Head of caudate nucleus (tissue), 42 donors: Measurements from ENCODE around the gene PLCH1.
"Not testable (repeated sequence)": the region's sequence is repeated elsewhere in the genome, so short reads cannot be mapped to it uniquely, and the experiment has no call there.

Experiments
- DNase-seq, 42 donors: peaks; one replicate each; pipeline versions ENCODE4 v3.0.0 to v3.0.0-alpha.2; 2020 to 2021; ENCODE audit warnings: mixed read lengths in 7 of 42
- intact Hi-C: fragments of 100-400 bp; cut with DNase I; formaldehyde crosslinking; loops from one replicate; pipeline ENCODE4 v1.15.0; 2022

Gene PLCH1

DNA sequence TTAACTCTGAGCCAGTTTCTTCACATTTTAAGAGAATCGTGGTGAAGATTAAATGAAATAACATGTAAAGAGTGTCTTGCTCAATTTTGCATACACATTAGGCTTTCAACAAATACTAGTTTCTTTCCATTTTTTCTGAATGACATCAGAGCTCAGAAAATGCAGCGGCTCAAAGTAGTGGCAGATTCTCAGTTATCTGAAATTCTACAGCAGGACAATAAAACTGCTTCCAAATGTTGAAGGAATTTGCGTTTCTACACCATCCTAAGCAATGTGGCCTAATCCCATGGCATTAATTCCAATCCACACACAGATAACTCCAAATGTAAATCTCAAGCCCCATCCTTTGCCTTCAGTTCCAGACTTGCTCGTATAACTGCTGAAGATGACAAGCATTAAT is 115.8 kb downstream of the PLCH1 start:
- intact Hi-C loops: no loop called here
- DNase-seq: no peak

- intact Hi-C loops, DNase-seq: not testable (repeated sequence)
Observed at GRCh38 chr3:155622647-155623046, 122.2 kb downstream of the PLCH1 start.

GRCh38 chr3:155620552-155620951 is 124.3 kb downstream of the PLCH1 start:
- DNase-seq, intact Hi-C loops: not testable (repeated sequence)

- DNase-seq: no peak
- intact Hi-C loops: no loop called here
Observed at GRCh38 chr3:155619118-155619915, 125.6 kb downstream of the PLCH1 start.

GRCh38 chr3:155618543-155618942 is 126.3 kb downstream of the PLCH1 start:
- no peak for DNase-seq
- intact Hi-C loops: no loop called here

DNA sequence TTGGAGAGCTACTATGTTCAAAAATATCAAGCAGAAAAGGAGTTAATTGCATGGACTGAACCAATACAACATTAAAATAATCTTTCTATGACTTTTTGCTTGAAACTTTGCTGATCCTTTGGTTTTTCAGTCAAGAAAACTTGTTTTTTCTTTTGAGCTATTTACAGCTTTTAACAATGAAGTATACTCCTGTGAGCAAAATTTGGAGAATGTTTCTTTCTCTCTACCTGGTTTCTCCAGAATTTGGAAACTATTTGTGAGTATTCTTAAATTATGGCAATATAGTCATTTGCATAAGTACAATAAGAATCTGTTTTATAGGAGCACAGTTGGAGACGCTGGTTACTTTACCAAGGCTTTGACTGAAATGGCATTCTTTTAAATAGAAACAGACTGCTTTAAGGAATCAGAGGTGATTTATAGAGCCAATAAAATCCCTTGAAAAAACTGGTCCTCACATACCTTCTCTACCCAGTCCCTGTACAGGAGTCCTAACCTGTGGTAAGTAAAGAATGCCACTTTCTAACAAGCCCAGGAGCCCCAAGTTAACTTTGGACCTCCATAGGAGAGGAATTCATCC is 127.4 kb downstream of the PLCH1 start:
- intact Hi-C loops: no loop called here
- DNase-seq: no peak

DNA sequence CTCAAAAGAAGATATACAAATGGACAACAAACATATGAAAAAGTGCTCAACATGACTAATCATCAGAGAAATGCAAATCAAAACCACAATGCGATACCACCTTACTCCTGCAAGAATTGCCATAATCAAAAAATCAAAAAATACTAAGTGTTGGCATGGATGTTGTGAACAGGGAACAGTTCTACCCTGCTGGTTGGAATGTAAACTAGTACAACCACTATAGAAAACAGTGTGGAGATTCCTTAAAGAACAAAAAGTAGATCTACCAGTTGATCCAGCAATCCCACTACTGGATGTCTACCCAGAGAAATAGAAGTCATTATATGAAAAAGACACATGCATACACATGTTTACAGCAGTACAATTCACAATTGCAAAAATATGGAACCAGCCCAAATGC is 129.7 kb downstream of the PLCH1 start:
- DNase-seq: not testable (repeated sequence)

GRCh38 chr3:155614410-155614809 is 130.5 kb downstream of the PLCH1 start:
- intact Hi-C loops, DNase-seq: not testable (repeated sequence)

More for the DNA sequence above, 129.7 kb downstream of the PLCH1 start:
- intact Hi-C loops: not testable (repeated sequence)

GRCh38 chr3:155611456-155611855 is 133.4 kb downstream of the PLCH1 start:
- intact Hi-C loops: no loop called here
- DNase-seq: no peak

- intact Hi-C loops: no loop called here
- no peak for DNase-seq
Observed at GRCh38 chr3:155609586-155609985, 135.3 kb downstream of the PLCH1 start.

DNA sequence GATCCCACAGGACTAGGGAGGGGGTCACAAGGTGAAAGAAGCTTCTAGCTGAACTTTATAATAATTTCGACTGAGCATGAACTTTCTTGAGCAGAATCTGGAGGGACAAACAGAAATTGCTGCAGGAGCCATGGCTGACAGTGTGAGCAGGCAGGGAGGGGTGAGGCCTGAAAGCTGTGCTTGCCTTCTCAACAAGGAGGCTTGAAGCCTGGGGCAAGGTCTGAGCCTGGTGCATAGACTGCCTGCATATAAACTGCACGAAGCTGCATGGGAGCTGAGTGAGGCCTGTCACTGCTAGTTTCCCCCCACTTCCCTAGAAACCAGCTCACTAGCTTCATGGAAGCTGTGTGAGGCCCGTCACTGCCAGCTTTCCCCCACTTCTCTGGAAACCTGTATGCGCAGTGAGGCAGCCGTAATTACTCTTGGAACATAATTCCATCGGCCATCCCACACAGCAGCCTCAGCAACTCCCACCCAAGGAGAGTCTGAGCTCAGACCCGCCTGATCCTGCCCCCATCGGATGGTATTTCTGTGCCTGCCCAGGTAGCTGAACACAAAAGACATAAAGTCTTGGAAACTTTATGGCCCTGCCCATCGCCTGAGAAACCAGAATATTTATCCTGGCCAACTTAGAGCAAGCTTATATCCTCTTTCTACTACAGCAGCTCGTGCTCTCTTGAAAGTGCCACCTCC is 136.5 kb downstream of the PLCH1 start:
- no peak for DNase-seq
- intact Hi-C loops: no loop called here

- DNase-seq: no peak
- intact Hi-C loops: no loop called here
Observed at GRCh38 chr3:155607761-155608160, 137.1 kb downstream of the PLCH1 start.

DNA sequence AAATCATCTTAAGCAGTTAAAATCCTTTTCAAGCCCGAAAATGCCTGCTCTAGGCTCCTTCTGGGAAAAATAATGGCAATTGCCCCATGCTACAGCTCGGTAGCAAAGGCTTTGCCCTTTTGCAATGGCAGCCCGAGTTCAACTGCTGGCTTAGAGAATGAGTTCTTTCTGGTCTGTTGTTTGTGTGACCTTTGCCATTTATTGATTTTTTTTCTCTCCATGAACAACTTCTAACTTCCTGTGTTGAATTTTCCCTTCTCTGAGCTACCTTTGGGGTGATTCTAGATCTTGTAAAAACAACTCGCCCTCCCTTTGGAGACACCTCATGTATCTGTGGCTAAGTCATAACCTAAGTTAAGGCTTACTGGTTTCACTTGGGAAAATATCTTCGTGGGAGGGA is 139.3 kb downstream of the PLCH1 start:
- no peak for DNase-seq
- intact Hi-C loops: no loop called here

GRCh38 chr3:155604967-155605366 is 139.9 kb downstream of the PLCH1 start:
- intact Hi-C loops: no loop called here
- DNase-seq: no peak

DNA sequence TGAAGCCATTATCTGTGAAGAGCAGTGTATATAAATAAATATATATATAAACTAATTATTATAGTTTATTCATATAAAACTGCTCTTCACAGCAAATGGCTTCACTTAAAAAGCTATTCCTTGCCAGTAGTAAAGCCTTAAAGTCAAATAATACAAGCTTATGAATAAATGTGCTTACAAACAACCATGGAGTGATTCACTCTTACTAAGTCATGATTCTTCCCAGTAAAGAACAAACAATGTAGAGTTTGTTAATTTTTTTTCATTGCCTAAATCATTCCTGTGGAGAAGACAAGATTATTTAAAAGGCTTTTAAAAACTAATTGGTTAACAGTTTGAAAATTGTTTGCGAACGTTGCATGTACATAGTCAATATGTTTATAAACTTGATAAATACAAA is 140.7 kb downstream of the PLCH1 start:
- no peak for DNase-seq
- intact Hi-C loops: no loop called here

DNA sequence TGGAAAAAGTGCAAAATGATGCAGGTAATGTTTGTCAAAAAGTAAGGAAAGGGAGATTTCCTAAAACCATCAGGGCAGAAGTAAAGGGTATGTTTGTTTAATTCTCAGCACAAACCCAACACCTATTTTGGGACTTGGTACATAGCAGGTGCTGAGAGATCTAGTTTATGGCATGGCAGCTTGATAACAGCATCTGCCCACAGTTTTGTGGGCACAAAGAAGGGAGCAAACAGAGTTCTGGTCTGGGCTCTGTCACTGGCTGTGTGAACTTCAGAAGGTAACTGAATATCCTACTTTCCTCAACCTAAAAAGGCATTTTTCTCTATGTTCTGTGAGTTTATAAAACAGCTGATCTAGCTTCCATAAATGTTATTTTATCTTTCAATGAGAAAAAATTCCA is 141.6 kb downstream of the PLCH1 start:
- intact Hi-C loops: no loop called here

GRCh38 chr3:155602307-155602706 is 142.6 kb downstream of the PLCH1 start:
- DNase-seq: no peak
- intact Hi-C loops: no loop called here

More for the DNA sequence above, 141.6 kb downstream of the PLCH1 start:
- DNase-seq: no peak

- no peak for DNase-seq
- intact Hi-C loops: no loop called here
Observed at GRCh38 chr3:155598671-155599070, 146.2 kb downstream of the PLCH1 start.

- intact Hi-C loops: no loop called here
- DNase-seq: no peak
Observed at GRCh38 chr3:155596615-155597014, 148.3 kb downstream of the PLCH1 start.

- intact Hi-C loops: no loop called here
- DNase-seq: no peak
Observed at GRCh38 chr3:155595371-155595770, 149.5 kb downstream of the PLCH1 start.
